Right atrium auricular region (tissue), 2 donors: Measurements from ENCODE around the gene KCNQ1OT1. TPM values are rescaled to one million over a fixed set of nuclear protein-coding genes. Genes with fewer than 3 reads are reported as not detected.

Source experiments
- DNase-seq: peaks from one replicate; pipeline ENCODE4 v3.0.0-alpha.2; 2019; ENCODE audit warnings: low spot score
- H3K27ac ChIP-seq, 2 donors: fragments of 200-600 bp; sonication (generic); 1 replicate in 1 of 2; 2 replicates in 1 of 2; pipeline ENCODE4 v1.5.1; 2016 to 2019
- H3K27me3 ChIP-seq, 2 donors: fragments of 200-600 bp; sonication (generic); one replicate each; pipeline versions ENCODE4 v1.5.1 to v1.6.0; 2017 to 2019
- H3K36me3 ChIP-seq: fragments of 200-600 bp; sonication (generic); one replicate; pipeline ENCODE4 v1.5.1; 2016
- H3K4me1 ChIP-seq, 2 donors: fragments of 200-600 bp; sonication (generic); one replicate each; pipeline versions ENCODE4 v1.5.1 to v1.6.0; 2017 to 2019
- H3K4me3 ChIP-seq, 2 donors: fragments of 200-600 bp; sonication (generic); 1 replicate in 1 of 2; 2 replicates in 1 of 2; pipeline ENCODE4 v1.5.1; 2017 to 2019; ENCODE audit warnings: mild to moderate bottlenecking in 1 of 2, moderate library complexity in 1 of 2
- H3K9me3 ChIP-seq, 2 donors: fragments of 200-600 bp; sonication (generic); one replicate each; pipeline ENCODE4 v1.5.1; 2019
- total RNA-seq, 2 donors: library from RNA; depleted of rRNA; stranded (reverse); fragments of >200 nt; gene quantifications; one replicate each; pipeline ENCODE4 v1.1.0, GENCODE V29; 2016
- TF ChIP-seq, protein P1 (sequence below), 2 donors: fragments of 200-600 bp; sonication (generic); IDR thresholded peaks; one replicate each; pipeline ENCODE4 v1.5.1; 2019; ENCODE audit warnings: antibody characterized with exemption in 2 of 2

KCNQ1OT1 gene
- total RNA-seq, 2 donors from 2014 or later, result 0.35 to 0.37 TPM

GRCh38 chr11:2730272-2731129 is 30.7 kb upstream of the KCNQ1OT1 start:
- TF ChIP-seq, protein P1, sequence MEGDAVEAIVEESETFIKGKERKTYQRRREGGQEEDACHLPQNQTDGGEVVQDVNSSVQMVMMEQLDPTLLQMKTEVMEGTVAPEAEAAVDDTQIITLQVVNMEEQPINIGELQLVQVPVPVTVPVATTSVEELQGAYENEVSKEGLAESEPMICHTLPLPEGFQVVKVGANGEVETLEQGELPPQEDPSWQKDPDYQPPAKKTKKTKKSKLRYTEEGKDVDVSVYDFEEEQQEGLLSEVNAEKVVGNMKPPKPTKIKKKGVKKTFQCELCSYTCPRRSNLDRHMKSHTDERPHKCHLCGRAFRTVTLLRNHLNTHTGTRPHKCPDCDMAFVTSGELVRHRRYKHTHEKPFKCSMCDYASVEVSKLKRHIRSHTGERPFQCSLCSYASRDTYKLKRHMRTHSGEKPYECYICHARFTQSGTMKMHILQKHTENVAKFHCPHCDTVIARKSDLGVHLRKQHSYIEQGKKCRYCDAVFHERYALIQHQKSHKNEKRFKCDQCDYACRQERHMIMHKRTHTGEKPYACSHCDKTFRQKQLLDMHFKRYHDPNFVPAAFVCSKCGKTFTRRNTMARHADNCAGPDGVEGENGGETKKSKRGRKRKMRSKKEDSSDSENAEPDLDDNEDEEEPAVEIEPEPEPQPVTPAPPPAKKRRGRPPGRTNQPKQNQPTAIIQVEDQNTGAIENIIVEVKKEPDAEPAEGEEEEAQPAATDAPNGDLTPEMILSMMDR (IDR thresholded peaks at IDR 0.05), result no peak
- Histone ChIP-seq H3K9me3 (no peaks in the 10 kb centered on the region), H3K4me3 (no peak overlapping the region), H3K36me3 (no peaks in the 10 kb centered on the region), H3K27ac (no peak overlapping the region), H3K27me3 (no peaks in the 10 kb centered on the region), H3K4me1 (peaks cover 0 to 2% of the 10 kb centered on the region in 2 donors)
- no peak for DNase-seq

- no peaks in the 10 kb centered on the region for H3K27me3 ChIP-seq
- H3K9me3 ChIP-seq, result no peaks in the 10 kb centered on the region
- no peak overlapping the region for H3K4me3 ChIP-seq
- no peaks in the 10 kb centered on the region for H3K36me3 ChIP-seq
- DNase-seq, result no peak
- TF ChIP-seq, protein P1 (IDR thresholded peaks at IDR 0.05), result no peak
- no peak overlapping the region for H3K27ac ChIP-seq
- peaks cover 0 to 9% of the 10 kb centered on the region in 2 donors for H3K4me1 ChIP-seq
These were observed 30.0 kb upstream of the KCNQ1OT1 start for GRCh38 chr11:2729841-2730240.

DNA sequence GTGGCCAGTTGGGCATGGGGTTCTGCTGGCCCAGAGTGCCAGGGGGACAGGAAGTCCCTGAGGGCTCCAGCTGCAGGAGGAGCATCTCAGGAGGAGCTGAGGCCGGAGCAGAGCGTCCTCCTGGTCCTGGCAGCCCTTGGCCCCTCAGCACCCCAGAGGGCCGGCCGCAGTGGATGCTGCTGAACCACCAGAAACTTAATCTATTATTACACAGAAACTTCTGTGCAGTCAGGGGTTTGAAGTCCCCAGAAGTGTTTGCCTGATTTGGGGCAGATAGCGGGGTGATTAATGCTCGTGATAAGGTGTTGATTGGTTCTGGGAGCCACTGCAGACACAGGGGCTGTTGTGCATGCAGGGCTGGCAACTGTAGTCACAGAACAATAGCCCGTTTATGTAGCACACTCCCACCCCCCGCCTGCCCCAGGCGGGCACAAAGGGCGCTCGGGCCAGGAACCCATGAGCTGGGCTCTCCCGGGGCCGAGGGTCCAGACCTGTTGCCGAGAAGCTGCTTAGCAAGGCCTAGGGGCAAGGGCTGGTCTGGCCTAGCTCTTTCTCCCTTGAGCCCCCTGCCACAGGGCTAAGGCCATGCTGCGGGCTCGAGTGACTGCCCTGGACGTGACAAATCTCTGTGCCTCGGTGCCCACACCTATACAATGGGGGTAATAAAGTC is 29.0 kb upstream of the KCNQ1OT1 start:
- H3K27me3 ChIP-seq, result no peaks in the 10 kb centered on the region
- no peaks in the 10 kb centered on the region for H3K36me3 ChIP-seq
- no peak overlapping the region for H3K4me3 ChIP-seq
- no peak for DNase-seq
- TF ChIP-seq, protein P1 (IDR thresholded peaks at IDR 0.05), result no peak
- H3K4me1 ChIP-seq, result peaks cover 0 to 10% of the 10 kb centered on the region in 2 donors
- no peak overlapping the region for H3K27ac ChIP-seq
- no peaks in the 10 kb centered on the region for H3K9me3 ChIP-seq

DNA sequence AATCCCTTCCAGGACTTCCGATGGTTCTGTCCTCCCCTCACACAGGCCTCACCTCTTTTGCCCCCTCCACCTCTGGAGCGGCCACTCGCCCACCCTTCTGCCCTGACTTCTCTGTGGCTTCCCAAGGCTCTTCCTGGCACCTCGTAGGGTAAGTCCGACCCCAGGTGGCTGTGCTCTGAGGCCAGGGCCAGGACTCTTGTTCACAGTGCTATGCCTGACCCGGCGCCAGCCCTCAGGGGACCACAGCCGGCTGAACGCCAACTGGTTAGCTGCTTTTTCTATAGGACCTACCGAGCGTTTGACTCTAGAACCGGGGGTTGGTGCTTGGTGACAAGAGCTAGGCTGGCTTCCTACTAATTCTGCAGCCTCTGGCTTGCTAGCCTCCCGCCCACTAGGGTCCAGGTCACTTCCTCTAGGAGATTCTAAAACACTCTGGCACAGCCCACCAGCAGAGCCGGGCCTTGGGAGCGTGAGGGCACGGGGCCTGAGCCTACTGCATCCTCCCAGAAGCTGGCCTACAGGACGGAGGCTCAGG is 28.4 kb upstream of the KCNQ1OT1 start:
- Histone ChIP-seq H3K9me3 (no peaks in the 10 kb centered on the region), H3K4me1 (peaks cover 0 to 10% of the 10 kb centered on the region in 2 donors), H3K27me3 (no peaks in the 10 kb centered on the region), H3K27ac (no peak overlapping the region), H3K4me3 (no peak overlapping the region), H3K36me3 (no peaks in the 10 kb centered on the region)
- no peak for DNase-seq
- TF ChIP-seq, protein P1 (IDR thresholded peaks at IDR 0.05), result no peak

DNA sequence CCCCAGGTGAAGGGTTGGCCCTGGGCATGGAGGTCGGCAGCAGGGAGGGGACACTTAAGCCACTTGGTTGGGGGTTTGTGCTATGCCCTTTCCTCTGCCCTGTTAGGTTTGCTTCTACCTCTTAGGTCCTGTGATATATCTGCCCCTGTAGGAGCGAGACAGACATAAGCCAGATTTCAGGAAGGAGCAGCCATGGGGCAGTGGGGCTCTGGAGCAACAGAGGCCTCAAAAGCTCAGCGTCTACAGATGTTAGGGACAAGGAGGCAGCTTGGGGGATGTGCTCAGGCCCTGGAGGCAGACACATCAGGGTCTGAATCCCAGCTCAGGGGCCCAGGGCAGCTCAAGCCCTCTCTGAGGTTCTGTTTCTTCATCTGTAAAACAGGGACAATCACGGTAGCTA is 27.2 kb upstream of the KCNQ1OT1 start:
- TF ChIP-seq, protein P1 (IDR thresholded peaks at IDR 0.05), result no peak
- H3K36me3 ChIP-seq, result no peaks in the 10 kb centered on the region
- H3K4me3 ChIP-seq, result no peak overlapping the region
- H3K27me3 ChIP-seq, result no peaks in the 10 kb centered on the region
- no peak overlapping the region for H3K27ac ChIP-seq
- DNase-seq, result no peak
- no peaks in the 10 kb centered on the region for H3K9me3 ChIP-seq
- H3K4me1 ChIP-seq, result peaks cover 0 to 10% of the 10 kb centered on the region in 2 donors
